GM19023 (cell line): Measurements from ENCODE around the gene TMEM270.

Source experiments
- ATAC-seq: cut with Tn5 transposase; IDR thresholded peaks from one replicate; pipeline ENCODE4 v1.9.1; 2021; ENCODE audit warnings: mild to moderate bottlenecking, moderate library complexity; ENCODE audit not compliant: unreplicated experiment

TMEM270 gene

GRCh38 chr7:73885433-73885974, 24.5 kb downstream of the TMEM270 start:
- ATAC-seq = no peak

DNA sequence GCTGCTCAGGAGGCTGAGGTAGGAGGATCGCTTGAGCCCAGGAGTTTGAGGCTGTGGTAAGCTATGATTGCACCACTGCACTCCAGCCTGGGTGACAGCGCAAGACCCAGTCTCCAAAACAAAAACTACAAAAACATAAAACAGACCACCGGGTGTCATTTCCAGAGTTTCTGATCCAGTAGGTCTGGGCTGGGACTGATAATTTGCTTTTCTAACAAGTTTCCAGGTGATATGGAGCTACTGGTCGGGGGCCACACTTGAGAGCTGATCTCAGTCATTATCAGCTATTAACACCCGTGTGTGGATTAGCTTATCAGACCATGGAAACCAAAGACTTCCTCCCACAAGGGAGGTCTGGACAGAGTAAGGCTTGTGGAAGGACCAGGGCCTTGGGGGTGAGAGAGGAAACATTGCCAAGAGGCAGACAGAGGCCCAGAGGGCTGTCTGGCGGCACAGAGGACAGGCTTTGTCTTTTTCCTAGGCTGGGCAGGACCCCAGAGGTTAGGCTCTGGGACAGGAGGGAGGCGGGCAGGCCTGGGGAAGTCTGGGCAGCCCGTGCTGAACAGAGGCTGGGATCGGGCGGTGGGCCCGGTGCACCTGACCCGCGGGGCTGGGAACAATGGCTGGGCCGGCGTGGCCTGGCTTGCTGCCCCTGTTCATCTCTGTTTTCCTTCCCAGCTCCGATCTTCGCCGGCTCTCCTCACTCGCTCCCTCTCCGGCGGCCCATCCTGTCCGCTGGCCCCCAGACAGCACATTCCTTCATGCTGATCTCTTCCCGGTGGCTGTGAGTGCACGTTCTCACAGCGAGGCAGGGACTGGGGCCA, 25.2 kb downstream of the TMEM270 start:
- no peak for ATAC-seq

DNA sequence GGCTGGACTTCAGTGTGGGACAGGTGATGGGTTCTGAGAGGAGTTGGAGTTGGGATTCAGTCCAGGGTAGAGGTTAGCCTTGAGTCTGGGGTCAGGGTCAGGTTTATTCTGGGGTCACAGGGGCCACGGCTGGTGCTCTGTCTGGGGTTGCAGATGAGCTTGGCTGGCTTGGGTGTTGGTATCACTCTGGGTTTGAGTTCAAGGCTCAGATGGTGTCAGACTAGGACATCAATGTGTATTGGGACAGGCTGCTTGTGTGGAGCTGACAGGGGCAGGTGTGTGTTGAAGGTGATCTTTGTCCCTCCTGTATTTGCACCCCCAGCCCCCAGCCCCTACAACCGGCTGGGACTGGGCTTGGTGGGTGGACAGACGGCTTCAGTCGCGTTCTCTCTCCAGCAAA, 26.8 kb downstream of the TMEM270 start:
- no peak for ATAC-seq

- ATAC-seq = no peak
Measured at GRCh38 chr7:73888959-73889358, 28.0 kb downstream of the TMEM270 start.

- no peak for ATAC-seq
Measured at GRCh38 chr7:73890555-73891147, 29.7 kb downstream of the TMEM270 start.

GRCh38 chr7:73891178-73891885, 30.4 kb downstream of the TMEM270 start:
- no peak for ATAC-seq

DNA sequence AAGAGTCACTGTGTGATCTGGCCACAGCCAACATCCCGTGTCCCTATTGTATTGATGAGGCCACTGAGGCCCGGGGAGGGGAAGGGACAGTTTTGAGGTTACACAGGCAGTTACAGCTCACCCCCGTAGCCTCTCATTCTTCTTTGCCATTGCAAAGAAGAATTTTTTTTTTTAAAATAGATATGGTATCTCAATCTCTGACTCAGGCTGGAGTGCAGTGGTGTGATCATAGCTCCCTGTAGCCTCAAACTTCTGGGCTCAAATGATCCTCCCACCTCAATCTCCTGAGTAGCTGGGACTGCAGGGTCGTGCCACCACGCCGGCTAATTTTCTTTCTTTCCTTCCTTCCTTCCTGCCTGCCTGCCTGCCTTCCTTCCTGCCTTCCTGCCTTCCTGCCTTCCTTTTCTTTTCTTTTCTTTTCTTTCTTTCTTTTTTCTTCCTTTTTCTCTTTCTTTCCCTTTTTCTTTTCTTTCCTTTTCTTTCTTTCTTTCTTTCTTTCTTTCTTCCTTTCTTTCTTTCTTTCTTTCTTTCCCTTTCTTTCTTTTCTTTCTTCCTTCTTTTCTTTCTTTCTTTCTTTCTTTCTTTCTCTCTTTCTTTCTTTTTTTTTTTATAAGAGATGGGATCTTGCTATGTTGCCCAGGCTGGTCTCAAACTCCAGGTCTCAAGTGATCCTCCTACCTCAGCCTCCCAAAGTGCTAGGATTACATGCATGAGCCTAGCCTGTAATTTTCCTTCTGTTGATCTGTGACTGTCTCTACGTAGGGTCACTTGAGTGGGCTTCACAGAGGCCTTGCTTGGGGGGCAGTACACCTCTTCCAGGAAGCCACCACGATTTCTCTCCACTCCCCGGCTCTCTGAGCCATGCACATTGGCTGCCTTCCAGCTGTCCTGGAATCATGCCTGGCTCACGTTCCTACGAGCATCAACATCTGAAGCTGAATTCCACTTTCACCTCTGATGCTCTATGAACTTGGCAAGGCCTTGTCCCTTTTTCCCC, 31.3 kb downstream of the TMEM270 start:
- no peak for ATAC-seq

GRCh38 chr7:73893342-73894101, 32.6 kb downstream of the TMEM270 start:
- ATAC-seq = no peak

DNA sequence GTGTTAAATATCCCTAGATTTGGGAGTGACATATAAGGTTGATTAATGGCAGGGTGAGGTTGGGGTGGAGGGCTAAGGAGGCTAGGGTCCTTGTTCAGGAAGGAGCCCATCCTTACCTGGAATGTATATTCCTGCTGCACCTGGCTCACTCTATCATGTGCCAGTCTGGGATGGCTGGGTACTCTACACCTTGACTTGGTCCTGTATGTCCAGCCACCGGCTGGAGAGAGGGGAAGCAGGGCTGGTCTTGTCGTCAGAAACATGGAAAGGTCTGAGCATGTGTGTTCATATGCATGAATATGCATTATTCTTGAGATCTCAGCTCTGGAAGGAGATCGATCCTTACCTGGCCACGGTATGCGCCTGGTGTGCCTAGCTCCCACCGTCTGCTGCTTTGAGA, 33.2 kb downstream of the TMEM270 start:
- ATAC-seq = no peak

- no peak for ATAC-seq
Measured at GRCh38 chr7:73894733-73895551, 34.0 kb downstream of the TMEM270 start.

GRCh38 chr7:73895626-73896025, 34.7 kb downstream of the TMEM270 start:
- ATAC-seq = no peak

- ATAC-seq = no peak
Measured at GRCh38 chr7:73896454-73896853, 35.5 kb downstream of the TMEM270 start.

DNA sequence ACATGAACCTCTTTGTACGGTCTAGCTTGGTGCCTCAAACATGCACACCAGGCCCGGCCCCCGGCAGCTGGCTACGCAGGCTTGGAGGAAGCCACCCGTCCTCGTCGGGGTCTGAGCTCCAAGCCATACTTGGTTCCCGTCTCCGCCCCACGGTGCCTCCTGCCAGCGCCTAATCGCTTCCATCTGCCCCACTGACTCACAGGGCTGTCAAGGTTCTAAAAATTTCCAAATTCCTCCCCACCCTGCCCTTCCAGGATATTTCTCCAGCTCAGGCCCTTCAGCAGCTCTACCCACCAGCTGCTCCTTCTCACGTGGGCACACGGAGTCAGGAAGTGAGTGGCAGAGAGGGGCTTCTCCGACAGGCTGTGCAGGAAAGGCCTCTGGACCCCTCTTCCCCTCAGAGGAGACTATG, 38.8 kb downstream of the TMEM270 start:
- no peak for ATAC-seq

GRCh38 chr7:73900286-73900685, 39.3 kb downstream of the TMEM270 start:
- no peak for ATAC-seq

- ATAC-seq = no peak
Measured at GRCh38 chr7:73901231-73901822, 40.4 kb downstream of the TMEM270 start.

- ATAC-seq = no peak
Measured at GRCh38 chr7:73901823-73902597, 41.1 kb downstream of the TMEM270 start.

DNA sequence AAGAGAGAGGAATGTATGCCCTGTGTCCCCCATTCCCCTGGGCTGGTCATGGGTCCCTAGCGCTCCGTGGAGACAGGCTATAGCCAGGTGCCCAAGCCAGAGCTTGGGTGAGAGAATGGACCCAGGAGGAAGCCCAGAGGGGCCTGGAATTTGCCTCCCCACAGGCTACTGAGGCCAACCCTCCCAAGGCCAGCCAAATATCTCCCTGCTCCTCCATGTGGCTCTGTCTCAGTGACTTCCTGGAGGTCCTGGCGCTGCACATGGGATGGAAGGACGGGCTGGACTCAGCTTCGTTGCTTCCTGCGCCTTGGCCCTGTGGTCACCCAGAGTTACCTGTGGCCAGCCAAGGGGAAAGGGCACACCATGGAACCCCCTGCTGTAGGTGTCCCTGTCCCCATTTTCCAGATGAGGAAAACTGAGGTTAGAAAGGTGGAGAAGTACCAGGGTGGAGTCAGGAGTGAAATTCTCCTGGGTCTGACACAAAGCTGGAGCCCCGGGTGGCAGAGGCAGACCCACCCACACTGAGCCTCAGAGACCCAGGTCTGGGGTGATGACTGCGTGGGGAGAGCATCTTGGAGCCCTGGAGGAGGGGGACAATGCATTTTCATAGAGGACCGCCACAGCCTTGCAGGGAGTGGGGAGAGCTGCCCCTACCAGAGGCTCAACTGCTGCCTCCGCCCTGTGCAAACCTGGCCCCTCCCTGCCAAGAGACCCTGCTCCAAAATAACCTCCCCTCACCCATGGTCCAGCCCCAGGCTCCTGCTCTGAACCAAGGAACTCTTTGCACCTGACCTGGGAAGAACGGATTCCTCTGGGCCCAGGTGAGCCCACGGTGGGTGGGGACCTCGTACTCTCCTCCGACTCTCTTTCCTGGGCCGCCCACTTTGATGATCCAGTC, 42.6 kb downstream of the TMEM270 start:
- no peak for ATAC-seq
